CD4-positive, CD25-positive, alpha-beta regulatory T cell (primary cell): Measurements from ENCODE around the gene OASL. TPM values are rescaled to one million over a fixed set of nuclear protein-coding genes. Genes with fewer than 3 reads are reported as not detected.

Experiments used
- ATAC-seq, 2 donors: fragments of 150-1000 bp; cut with Tn5 transposase; one replicate each; pipeline ENCODE4 v1.10.0; 2021; ENCODE audit warnings: low read depth in 2 of 2, moderate number of reproducible peaks in 2 of 2, moderate library complexity in 1 of 2
- DNase-seq, 3 donors: peaks; one replicate each; pipeline versions ENCODE4 v3.0.0 to v3.0.0-alpha.2; 2012 to 2022; ENCODE audit warnings: mixed read lengths in 1 of 3
- H3K27ac ChIP-seq: one replicate; pipeline ENCODE4 v1.7.0; 2013; ENCODE audit warnings: mild to moderate bottlenecking, low read length; ENCODE audit not compliant: insufficient read depth, poor library complexity, severe bottlenecking
- H3K27me3 ChIP-seq: one replicate; pipeline ENCODE4 v1.7.0; 2013; ENCODE audit warnings: low read length; ENCODE audit not compliant: control insufficient read depth, insufficient read depth
- H3K36me3 ChIP-seq: one replicate; pipeline ENCODE4 v1.7.0; 2013; ENCODE audit warnings: mild to moderate bottlenecking, low read length, moderate library complexity; ENCODE audit not compliant: control insufficient read depth, insufficient read depth
- H3K4me1 ChIP-seq: 2 replicates; pipeline ENCODE4 v1.7.0; 2013; ENCODE audit warnings: mild to moderate bottlenecking, low read length; ENCODE audit not compliant: insufficient read depth, control insufficient read depth, poor library complexity, severe bottlenecking
- H3K4me3 ChIP-seq: one replicate; pipeline ENCODE4 v1.7.0; 2013; ENCODE audit warnings: low read depth, mild to moderate bottlenecking, low read length, moderate library complexity
- H3K9me3 ChIP-seq, 2 experiments: 1 replicate in 1 of 2; 2 replicates in 1 of 2; pipeline ENCODE4 v1.7.0; 2013; ENCODE audit warnings: low read length in 2 of 2, mild to moderate bottlenecking in 1 of 2, moderate library complexity in 1 of 2; ENCODE audit not compliant: control insufficient read depth in 2 of 2
- H3K27ac Mint-ChIP-seq, 3 donors: one replicate each; pipeline ENCODE4 v1.8.0; 2020 to 2022; ENCODE audit warnings: mild to moderate bottlenecking in 3 of 3, mixed read lengths in 3 of 3, moderate library complexity in 2 of 3
- H3K27me3 Mint-ChIP-seq: one replicate; pipeline ENCODE4 v1.8.0; 2022; ENCODE audit warnings: mild to moderate bottlenecking, mixed read lengths
- H3K36me3 Mint-ChIP-seq: one replicate; pipeline ENCODE4 v1.8.0; 2020; ENCODE audit warnings: mixed read lengths
- H3K4me1 Mint-ChIP-seq, 4 donors: one replicate each; pipeline ENCODE4 v1.8.0; 2020 to 2022; ENCODE audit warnings: mixed read lengths in 4 of 4, mild to moderate bottlenecking in 1 of 4
- H3K4me3 Mint-ChIP-seq, 4 donors: one replicate each; pipeline ENCODE4 v1.8.0; 2020 to 2022; ENCODE audit warnings: mild to moderate bottlenecking in 4 of 4, mixed read lengths in 4 of 4, moderate library complexity in 3 of 4
- H3K9me3 Mint-ChIP-seq, 7 donors: one replicate each; pipeline ENCODE4 v1.8.0; 2020 to 2022; ENCODE audit warnings: mixed read lengths in 7 of 7, mild to moderate bottlenecking in 3 of 7, moderate library complexity in 2 of 7
- polyA plus RNA-seq, 4 donors: library from polyadenylated mRNA; unstranded; fragments of 300-500 nt; fragmentation: Illumina TruSeq; gene quantifications; one replicate each; pipeline ENCODE4 v1.2.3, GENCODE V29; 2021
- total RNA-seq: library from RNA; stranded (reverse); gene quantifications from one replicate; pipeline ENCODE4 v1.2.3, GENCODE V29; 2022

Gene OASL
- 19.3 TPM for total RNA-seq
- polyA plus RNA-seq: 10 to 100 TPM in 2 of 4 donors, 1 to 10 TPM in 2; 9.0 to 15.9 (median 10.8) TPM

- Histone ChIP-seq H3K27ac (peak within 1 kb of the TSS; percentile 74), H3K27me3 (no peaks in the 10 kb centered on the region), H3K9me3 (no peaks in the 10 kb centered on the region), H3K4me1 (peaks cover 50% of the 10 kb centered on the region), H3K4me3 (peak within 1 kb of the TSS; percentile 99), H3K36me3 (no peaks in the 10 kb centered on the region)
- Mint-ChIP-seq H3K27me3 (peaks cover 21% of the 10 kb centered on the region), H3K4me3 (peak within 1 kb of the TSS; percentile 90 to 98 (median 98)), H3K4me1 (peaks cover 24 to 56% (median 36%) of the 10 kb centered on the region in 4 donors), H3K9me3 (peaks cover 0 to 3% (median 0%) of the 10 kb centered on the region in 7 donors), H3K27ac (peak within 1 kb of the TSS; percentile 95 to 99 (median 97)), H3K36me3 (peaks cover 10% of the 10 kb centered on the region)
- ATAC-seq (peak; percentile 69 to 81), DNase-seq (peak; percentile 58 to 68 (median 67))
These were observed at the start of gene OASL for GRCh38 chr12:121038861-121039668. TSS of gene OASL (minus strand) at chr12:121039246. CDS start at chr12:121038971, 275 bp downstream.

GRCh38 chr12:121088195-121088585 lies 49.1 kb upstream of the OASL start:
- ATAC-seq (no peak), DNase-seq (no peak)
- no peaks in the 10 kb centered on the region for H3K36me3 Mint-ChIP-seq
- H3K9me3 Mint-ChIP-seq: no peaks in the 10 kb centered on the region
- peaks cover 4% of the 10 kb centered on the region for H3K27me3 Mint-ChIP-seq
- Histone ChIP-seq H3K27ac (no peak overlapping the region), H3K27me3 (no peaks in the 10 kb centered on the region), H3K4me3 (no peak overlapping the region), H3K4me1 (peaks cover 10% of the 10 kb centered on the region), H3K36me3 (no peaks in the 10 kb centered on the region), H3K9me3 (no peaks in the 10 kb centered on the region)
- no peak overlapping the region for H3K4me3 Mint-ChIP-seq
- H3K4me1 Mint-ChIP-seq: peaks cover 3 to 28% (median 17%) of the 10 kb centered on the region in 4 donors
- H3K27ac Mint-ChIP-seq: no peak overlapping the region

GRCh38 chr12:121087467-121088194 lies 48.6 kb upstream of the OASL start:
- no peak for ATAC-seq
- no peaks in the 10 kb centered on the region for H3K9me3 Mint-ChIP-seq
- peaks cover 3 to 22% (median 12%) of the 10 kb centered on the region in 4 donors for H3K4me1 Mint-ChIP-seq
- H3K27me3 Mint-ChIP-seq: no peaks in the 10 kb centered on the region
- H3K36me3 ChIP-seq: no peaks in the 10 kb centered on the region
- no peak overlapping the region for H3K4me3 ChIP-seq
- peak overlapping the region in 1 of 3 donors; percentile 31 for H3K27ac Mint-ChIP-seq
- no peak for DNase-seq
- H3K36me3 Mint-ChIP-seq: no peaks in the 10 kb centered on the region
- no peaks in the 10 kb centered on the region for H3K27me3 ChIP-seq
- no peaks in the 10 kb centered on the region for H3K9me3 ChIP-seq
- H3K27ac ChIP-seq: no peak overlapping the region
- H3K4me3 Mint-ChIP-seq: no peak overlapping the region
- peaks cover 6% of the 10 kb centered on the region for H3K4me1 ChIP-seq

GRCh38 chr12:121086781-121087295 lies 47.8 kb upstream of the OASL start:
- no peaks in the 10 kb centered on the region for H3K27me3 Mint-ChIP-seq
- no peaks in the 10 kb centered on the region for H3K4me1 ChIP-seq
- no peak overlapping the region for H3K27ac Mint-ChIP-seq
- H3K27me3 ChIP-seq: no peaks in the 10 kb centered on the region
- peaks cover 0 to 14% (median 5%) of the 10 kb centered on the region in 4 donors for H3K4me1 Mint-ChIP-seq
- H3K36me3 ChIP-seq: no peaks in the 10 kb centered on the region
- no peaks in the 10 kb centered on the region for H3K9me3 Mint-ChIP-seq
- H3K36me3 Mint-ChIP-seq: no peaks in the 10 kb centered on the region
- H3K4me3 ChIP-seq: no peak overlapping the region
- ATAC-seq: no peak
- DNase-seq: no peak
- H3K27ac ChIP-seq: no peak overlapping the region
- no peak overlapping the region for H3K4me3 Mint-ChIP-seq
- H3K9me3 ChIP-seq: no peaks in the 10 kb centered on the region

GRCh38 chr12:121085506-121086353 lies 46.7 kb upstream of the OASL start:
- H3K36me3 Mint-ChIP-seq: no peaks in the 10 kb centered on the region
- no peak overlapping the region for H3K4me3 Mint-ChIP-seq
- no peak for DNase-seq
- H3K27ac ChIP-seq: no peak overlapping the region
- H3K9me3 ChIP-seq: no peaks in the 10 kb centered on the region
- peaks cover 0 to 6% (median 2%) of the 10 kb centered on the region in 4 donors for H3K4me1 Mint-ChIP-seq
- no peaks in the 10 kb centered on the region for H3K27me3 Mint-ChIP-seq
- ATAC-seq: no peak
- no peak overlapping the region for H3K27ac Mint-ChIP-seq
- H3K36me3 ChIP-seq: no peaks in the 10 kb centered on the region
- no peak overlapping the region for H3K4me3 ChIP-seq
- peaks cover 0 to 1% (median 0%) of the 10 kb centered on the region in 7 donors for H3K9me3 Mint-ChIP-seq
- H3K27me3 ChIP-seq: no peaks in the 10 kb centered on the region
- no peaks in the 10 kb centered on the region for H3K4me1 ChIP-seq

- DNase-seq: no peak
- Histone ChIP-seq H3K9me3 (no peaks in the 10 kb centered on the region), H3K27ac (no peak overlapping the region), H3K27me3 (no peaks in the 10 kb centered on the region), H3K36me3 (no peaks in the 10 kb centered on the region), H3K4me3 (no peak overlapping the region), H3K4me1 (no peaks in the 10 kb centered on the region)
- peaks cover 0 to 6% (median 2%) of the 10 kb centered on the region in 4 donors for H3K4me1 Mint-ChIP-seq
- H3K36me3 Mint-ChIP-seq: no peaks in the 10 kb centered on the region
- H3K9me3 Mint-ChIP-seq: peaks cover 0 to 1% (median 0%) of the 10 kb centered on the region in 7 donors
- no peak overlapping the region for H3K27ac Mint-ChIP-seq
- no peak overlapping the region for H3K4me3 Mint-ChIP-seq
- no peaks in the 10 kb centered on the region for H3K27me3 Mint-ChIP-seq
- ATAC-seq: no peak
These were observed 46.0 kb upstream of the OASL start for GRCh38 chr12:121085069-121085468.

- H3K9me3 Mint-ChIP-seq: peaks cover 0 to 1% (median 0%) of the 10 kb centered on the region in 7 donors
- no peak overlapping the region for H3K27ac ChIP-seq
- no peak for DNase-seq
- no peak overlapping the region for H3K4me3 ChIP-seq
- H3K4me3 Mint-ChIP-seq: no peak overlapping the region
- no peaks in the 10 kb centered on the region for H3K36me3 ChIP-seq
- H3K9me3 ChIP-seq: no peaks in the 10 kb centered on the region
- H3K36me3 Mint-ChIP-seq: no peaks in the 10 kb centered on the region
- H3K4me1 ChIP-seq: no peaks in the 10 kb centered on the region
- ATAC-seq: no peak
- H3K4me1 Mint-ChIP-seq: peaks cover 0 to 6% (median 2%) of the 10 kb centered on the region in 4 donors
- peaks cover under 1% of the 10 kb centered on the region for H3K27me3 Mint-ChIP-seq
- H3K27ac Mint-ChIP-seq: no peak overlapping the region
- no peaks in the 10 kb centered on the region for H3K27me3 ChIP-seq
These were observed 45.2 kb upstream of the OASL start for GRCh38 chr12:121084229-121084628.
